MV-4-11 (cell line): ENCODE data around the gene TFDP1.

Experiments
- DNase-seq: peaks from one replicate; lab custom pipeline; 2025; lab: John Stamatoyannopoulos, UW

Gene TFDP1

DNA sequence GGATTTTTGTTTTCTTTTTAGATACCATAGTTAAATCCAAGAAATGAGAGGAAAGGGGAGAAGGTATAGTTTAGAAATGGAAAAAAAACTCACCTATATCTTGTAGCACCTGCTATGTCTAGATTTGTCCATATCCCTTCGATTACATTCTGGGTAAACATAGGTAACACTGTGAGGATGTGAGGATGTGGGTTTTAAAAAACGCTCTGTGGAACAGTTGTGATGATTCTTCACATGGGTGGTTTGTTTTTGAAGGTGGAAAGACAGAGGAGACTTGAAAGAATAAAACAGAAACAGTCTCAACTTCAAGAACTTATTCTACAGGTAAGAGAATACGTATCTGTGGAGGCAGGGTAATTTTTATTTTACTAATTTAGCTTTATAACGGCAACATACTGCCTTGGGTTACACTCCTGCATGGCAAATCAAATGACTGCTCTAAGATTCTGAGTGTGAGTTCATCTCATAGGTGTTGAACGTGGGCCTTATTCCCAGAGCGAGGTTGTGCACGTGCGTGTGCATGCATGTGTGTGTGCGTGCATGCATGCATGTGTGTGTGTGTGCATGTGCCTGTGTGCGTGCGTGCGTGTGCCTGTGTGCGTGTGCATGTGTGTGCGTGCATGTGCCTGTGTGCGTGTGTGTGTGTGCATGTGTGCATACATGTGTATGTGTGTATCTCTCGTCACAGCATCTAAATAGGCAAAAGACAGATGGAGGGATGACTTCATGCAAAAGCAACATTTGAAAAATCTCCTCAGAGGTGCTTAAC lies 49.9 kb downstream of the TFDP1 start:
- no peak for DNase-seq

DNA sequence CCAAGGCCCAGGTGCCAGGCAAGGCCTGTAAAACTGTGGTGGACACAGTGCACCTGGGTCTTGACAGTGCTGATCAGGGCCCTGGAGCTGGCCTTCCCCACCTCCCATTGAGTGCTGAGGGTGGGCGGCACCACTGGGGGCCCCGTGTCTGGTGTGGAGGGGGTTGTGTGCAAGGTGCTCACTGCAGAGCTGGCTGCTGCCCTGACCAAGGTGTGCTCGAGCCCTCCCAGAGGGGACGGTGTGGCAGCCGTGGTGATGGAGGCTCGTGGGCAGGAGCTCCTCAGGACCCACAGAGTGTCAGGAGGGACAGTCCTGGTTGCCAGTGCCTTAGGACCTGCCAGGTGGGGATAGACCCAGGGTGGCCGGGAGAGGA lies 50.5 kb downstream of the TFDP1 start:
- no peak for DNase-seq

DNA sequence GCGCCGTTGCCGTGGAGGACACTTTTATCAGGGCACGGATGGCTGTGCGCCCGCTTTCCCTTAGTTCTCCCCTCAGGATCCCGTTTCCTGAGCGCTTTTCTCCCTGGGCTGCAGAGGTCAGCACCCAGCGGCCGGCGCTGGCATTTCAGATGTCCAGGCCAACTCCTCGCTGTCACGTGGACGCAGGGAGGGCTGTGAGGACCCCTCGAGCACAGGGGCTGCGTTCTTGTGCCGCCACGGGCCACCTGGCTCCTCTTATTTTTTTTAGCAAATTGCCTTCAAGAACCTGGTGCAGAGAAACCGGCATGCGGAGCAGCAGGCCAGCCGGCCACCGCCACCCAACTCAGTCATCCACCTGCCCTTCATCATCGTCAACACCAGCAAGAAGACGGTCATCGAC lies 51.2 kb downstream of the TFDP1 start:
- no peak for DNase-seq

DNA sequence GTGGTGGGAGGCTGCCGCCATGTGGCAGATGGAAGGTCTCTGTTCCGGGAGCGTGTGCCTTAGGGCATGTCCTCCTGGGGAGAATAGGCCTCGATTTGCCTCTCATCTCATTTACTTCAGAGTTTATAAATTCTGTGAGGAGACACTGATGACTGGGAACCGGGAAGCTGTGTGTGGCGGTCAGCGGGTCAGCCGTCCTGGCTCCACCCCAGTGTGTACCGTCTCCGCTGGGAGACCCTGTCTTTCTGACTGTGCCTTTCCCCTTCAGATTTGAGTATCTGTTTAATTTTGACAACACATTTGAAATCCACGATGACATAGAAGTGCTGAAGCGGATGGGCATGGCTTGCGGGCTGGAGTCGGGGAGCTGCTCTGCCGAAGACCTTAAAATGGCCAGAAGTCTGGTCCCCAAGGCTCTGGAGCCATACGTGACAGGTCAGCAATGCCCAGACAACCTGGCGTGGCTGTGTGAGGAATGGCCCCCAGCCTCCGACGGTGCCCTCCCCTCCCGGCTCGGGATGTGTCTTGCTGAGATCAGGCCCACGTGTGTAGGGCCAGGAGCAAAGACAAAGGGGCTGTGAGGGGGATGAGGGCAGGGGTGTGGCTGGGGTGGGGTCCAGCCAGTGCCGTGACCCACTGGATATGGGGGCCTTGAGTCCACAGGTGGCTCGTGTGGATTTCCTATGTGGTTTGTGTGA lies 51.9 kb downstream of the TFDP1 start:
- DNase-seq: no peak

DNA sequence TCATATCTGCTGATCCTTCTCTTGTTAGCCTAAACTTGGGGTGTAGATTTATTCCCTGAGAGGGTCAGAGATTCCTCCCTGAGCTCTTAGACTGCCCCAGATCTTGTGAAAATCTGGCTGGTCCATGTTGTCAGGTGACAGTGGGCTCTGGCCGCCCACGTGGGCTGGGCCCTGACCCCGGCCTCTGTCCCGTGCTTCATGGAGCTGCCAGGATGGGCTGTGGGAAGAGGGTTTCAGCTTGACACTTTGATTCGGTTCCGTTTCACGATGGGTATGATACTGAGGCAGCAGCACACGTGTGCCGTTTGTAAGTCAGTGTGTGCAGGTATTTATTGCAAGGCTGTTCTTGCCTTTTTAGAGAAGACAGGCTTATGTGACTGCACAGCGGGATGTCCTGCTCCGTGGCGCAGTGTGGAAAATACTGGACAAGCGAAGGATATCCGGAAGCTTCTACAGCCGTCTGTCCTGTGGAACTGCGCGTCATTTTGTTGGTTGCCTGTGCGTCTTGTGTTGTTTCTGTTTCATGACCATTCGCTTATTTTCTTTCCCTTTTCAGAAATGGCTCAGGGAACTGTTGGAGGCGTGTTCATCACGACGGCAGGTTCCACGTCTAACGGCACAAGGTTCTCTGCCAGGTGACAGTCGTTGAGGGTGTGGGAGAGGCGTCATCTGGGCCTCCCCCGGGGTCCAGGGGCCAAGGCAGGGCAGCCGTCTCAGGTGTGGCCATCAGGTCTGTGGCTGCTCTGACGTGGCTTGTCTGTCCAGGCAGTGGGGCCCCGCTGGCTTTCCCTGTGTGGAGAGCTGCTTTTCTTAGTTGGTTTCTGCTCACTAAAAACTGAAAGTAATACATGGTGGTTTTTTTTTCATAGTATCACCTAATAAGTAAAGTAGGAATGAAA lies 53.0 kb downstream of the TFDP1 start:
- no peak for DNase-seq

DNA sequence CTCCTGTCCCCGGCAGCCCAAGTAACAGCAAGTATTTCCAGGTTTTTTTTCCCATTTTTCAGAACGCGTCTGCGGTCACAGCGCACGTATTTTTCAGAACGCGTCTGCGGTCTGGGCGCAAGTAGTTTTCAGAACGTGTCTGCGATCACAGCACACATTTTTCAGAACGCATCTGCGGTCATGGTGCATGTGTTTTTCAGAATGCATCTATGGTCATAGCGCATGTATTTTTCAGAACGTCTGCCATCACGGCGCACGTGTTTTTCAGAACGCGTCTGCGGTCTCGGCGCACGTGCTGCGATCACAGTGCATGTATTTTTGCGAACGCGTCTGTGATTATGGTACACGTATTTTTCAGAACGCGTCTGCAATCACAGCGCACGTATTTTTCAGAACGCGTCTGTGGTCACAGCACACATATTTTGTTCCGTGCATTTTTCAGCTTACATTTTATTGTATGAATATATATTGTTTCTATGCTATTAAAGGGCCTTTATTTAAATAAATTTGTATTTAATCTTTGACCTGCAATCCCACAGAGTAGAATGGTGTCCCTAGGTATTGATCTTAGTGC lies 53.7 kb downstream of the TFDP1 start:
- no peak for DNase-seq

DNA sequence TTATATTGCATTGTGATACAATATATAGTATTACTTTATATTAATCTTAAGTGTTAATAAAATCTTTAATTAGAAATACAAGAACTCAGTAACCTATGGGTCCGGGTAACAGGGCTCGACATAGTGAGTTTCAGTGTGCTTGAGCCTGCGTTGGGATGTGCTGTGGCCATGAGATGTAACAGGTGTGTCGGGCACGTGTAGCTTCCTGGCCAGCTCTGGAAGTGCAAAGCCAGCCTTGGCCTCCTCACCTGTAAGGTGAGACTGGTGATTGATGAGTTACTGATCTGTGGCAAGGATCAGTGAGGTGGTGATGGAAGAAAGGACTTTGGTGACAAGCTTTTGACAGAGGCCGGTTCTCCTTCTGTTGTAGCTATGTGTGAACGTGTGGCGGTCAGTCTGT lies 54.3 kb downstream of the TFDP1 start:
- DNase-seq: no peak

DNA sequence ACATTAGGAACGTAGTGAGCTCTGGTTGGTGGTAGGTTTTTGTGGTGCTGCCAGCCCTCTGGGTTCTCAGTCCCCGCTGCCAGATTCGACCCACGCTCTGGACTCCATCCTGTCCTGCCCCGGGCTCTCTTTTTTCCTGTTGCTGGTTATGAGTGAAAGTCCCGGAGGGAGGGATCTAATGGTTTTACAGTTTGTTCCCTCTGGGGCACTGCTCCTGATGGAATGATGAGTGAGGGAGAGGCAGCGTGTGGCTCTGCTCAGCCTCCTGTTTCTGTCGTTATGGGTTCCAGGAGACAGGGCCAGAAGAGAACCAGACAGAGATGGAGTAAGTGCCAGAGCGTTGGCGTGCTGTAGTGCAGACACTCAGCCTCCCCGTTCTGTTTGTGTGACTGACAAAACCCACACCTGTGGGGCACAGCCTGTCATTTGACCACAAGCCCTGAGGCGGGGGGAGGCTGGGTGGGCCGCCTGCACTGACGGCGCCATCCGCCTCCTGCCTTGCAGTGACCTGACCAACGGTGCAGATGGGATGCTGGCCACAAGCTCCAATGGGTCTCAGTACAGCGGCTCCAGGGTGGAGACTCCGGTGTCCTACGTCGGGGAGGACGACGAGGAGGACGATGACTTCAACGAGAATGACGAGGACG lies 55.2 kb downstream of the TFDP1 start:
- DNase-seq: no peak

DNA sequence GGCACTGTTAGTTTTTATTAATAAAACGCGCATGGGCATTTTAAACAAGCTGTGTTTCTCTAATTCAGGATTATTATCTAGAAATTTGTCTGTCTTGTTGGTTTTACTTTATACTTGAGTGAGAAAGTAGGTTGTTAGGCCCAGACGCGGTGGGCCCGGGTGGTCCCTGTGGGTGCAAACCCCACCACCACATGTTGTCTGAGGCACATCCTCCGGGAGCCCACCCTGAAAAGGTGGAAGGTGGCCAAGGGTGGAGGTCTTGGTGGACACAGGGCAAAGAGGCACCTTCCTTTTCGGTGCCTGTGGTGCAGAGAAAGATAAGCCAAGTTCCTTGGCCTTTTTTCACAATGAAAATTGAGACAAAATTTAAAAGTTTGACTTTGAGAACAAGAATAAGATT lies 56.9 kb downstream of the TFDP1 start:
- DNase-seq: no peak

DNA sequence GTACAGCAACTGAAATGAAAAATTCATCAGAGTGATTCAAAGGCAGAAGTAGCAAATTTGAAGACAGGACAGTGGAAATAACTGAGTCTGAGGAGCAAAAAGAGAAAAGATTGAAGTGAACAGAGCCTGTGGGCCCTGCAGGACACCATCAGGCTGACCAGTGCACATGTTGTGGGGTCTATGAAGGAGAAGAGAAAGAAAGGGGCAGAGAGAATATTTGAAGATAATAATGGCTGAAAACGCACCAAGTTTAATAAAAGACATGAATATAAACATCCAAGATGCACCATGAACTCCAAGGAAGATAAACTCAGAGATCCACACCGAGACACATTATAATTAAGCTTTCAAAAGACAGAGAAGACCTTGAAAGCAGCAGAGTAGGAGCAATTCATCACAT lies 58.0 kb downstream of the TFDP1 start:
- DNase-seq: no peak

DNA sequence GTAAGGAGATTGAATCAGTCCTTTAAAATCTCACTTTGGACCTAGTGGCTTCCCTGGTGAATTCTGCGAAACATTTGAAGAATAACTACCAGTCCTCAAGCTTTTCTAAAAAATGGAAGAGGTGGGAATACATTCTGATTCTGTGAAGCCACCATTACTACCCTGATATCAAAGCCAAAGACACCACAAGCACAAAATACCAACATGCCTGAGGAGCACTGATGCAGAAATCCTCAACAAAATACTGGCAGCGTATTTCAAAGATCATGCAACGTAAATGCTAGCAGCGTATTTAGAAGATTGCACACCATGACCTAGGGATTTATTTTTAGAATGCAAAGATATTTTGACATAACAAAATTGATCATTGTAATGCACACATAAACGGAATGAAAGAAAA lies 59.0 kb downstream of the TFDP1 start:
- DNase-seq: no peak

DNA sequence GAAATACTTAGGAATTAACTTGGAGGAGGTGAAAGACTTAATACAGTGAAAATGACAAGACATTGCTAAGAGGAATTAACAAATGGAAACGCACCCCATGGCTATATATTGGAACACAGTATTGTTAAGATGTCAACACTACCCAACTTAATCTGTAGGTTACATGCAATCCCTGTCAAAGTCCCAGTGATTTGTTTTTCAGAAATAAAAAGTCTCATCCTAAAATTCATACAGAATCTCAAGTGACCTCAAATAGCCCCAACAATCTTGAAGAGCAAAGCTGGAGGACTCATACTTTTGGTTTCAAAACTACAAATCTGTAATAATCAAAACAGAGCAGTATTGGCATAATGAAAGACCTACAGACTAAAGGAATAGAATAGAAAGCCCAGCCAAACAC lies 60.2 kb downstream of the TFDP1 start:
- no peak for DNase-seq

DNA sequence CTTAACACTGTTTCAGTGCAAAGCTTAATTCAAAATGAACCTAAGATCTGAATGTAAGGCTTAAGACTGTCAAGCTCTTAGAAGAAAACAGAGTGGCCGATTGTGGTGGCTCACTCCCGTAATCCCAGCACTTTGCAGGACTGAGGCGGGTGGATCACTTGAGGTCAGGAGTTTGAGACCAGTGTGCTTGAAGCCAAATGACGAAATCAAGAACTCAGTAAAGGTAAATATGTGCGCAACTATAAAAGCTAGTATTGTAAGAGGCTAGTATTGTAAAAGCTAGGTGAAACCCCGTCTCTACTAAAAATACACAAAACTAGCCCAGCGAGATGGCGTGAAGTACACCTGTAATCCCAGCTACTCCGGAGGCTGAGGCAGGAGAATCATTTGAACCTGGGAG lies 60.8 kb downstream of the TFDP1 start:
- DNase-seq: no peak

DNA sequence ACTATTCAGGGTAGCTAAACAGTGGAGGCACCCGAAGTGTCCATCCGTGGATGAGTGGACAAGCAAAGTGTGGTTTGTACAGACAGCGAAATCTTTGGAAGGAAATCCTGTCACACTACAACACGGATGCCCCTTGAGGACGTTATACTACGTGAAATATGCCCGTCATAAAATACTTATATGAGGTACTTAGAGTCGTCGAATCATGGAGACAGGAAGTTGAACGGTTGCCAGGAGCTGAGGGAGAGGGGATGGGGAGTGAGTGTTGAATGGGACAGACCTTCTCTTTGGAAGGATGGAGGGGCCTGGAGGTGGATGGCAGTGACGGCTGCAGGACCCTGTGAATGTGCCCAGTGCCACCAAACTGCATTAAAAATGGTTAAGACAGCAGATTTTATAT lies 61.8 kb downstream of the TFDP1 start:
- no peak for DNase-seq

DNA sequence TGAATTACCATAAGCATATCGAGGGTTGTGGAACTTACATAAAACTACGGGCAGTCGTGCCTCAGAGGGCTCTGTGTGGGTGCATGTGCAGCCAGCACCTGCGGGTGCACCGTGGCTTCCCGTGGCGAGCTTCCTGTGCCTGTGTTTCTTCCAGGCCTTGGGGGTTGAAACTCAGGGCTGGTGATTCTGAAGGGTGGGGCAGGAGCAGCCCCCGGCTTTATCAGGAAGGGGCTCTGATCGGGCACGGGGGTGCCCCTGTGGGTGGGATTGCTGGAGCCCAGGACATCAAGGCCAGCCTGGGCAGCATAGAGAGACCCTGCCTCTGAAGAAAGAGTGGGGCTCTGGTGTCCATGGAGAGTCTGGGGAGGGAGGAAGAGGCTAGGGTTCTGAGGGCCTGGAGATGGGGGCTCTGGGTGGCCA lies 62.4 kb downstream of the TFDP1 start:
- no peak for DNase-seq

DNA sequence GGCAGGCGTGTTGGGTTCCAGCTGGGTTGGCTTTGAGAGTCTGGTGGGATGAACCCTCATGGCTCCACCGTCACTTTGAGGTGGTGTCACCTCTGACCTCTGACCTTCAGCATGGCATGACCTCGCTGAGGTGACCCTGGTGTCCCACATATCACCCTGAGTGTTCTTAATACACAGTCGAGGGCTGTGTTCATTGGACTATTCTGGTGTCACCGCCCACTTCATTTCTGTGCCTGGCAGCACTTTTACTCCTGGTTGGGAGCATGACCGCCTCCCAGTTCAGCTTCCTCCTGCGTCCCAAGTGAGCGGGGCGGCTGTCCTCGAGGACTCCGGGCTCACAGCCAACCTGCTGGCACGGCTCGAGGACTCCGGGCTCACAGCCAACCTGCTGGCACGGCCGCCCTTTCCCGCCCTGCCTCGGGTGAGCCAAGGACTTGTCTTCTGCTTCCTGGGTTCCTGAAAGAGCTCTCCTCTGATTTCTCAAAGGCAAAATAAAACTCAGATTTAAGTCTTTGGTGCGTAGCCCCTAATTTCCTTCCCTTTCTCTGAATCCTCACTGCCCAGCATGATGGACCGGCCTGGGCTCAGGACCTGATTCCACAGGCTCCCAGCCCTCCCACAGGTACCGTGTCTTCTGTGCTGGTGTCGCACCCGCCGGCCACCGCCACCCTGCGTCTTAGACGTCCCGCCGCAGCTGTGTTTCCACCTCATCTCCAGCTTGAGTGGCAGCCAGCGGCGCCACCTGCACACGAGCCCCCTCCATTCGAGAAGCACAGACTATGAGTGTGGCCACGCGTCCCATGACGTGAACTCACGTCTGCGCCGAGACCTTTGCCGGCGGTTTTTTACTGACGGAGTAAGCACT lies 63.0 kb downstream of the TFDP1 start:
- no peak for DNase-seq

DNA sequence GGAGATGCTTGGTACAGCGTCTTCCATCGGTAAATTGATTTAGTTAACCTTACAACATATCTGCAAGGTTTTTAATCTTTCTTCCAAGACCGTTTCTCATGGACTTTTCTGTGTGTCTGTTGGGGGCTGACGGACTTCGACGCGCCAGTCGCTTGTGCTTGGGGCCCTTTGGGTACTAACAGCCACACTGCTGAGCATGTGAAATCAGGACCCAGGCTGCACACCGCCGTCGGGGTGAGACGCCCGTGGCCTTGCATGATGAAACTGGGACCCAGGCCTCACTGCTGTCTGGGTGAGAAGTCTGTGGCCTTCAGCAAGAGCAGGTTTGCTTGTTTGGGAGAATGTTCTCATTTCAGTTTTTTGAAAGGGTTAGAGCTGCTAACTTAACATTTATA lies 63.7 kb downstream of the TFDP1 start:
- DNase-seq: no peak

DNA sequence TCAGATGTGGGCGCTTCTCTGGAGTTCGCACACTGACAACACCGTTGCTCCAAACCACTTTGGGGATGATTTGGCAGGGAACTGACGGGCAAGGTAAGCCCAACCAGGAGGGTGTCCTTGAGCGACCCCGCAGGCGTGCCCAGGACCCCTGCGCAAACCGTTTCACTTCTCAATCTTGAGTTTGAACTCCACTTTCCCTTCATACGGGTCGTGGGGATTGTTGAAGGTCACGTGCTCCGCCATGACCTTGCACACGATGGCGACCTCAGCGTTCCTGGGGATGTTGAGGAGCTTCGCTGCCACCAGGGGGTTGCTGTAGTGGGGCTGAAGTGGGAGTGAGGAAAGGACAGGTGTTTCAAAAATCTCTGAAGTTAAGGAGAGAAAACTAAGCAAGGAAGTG lies 64.7 kb downstream of the TFDP1 start:
- no peak for DNase-seq

DNA sequence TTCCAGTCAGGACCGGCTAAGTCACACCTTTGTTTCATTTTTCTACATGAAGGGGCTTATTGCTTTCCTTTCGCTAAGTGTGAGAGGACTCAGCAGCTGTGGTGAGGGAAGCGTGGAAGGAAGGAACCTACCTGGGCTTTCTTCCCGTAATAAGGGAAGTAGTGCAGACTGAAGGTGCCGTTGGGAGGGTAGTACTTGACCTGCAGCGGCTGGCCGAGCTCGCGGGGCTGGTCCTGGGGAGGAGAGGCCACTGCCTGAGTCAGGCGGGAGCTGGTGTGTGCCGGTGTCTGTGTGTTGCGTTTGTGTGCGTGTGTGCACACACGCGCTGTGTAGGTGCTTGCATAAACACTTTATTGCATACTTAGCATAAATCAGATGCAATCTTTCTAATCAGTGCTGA lies 65.7 kb downstream of the TFDP1 start:
- no peak for DNase-seq

DNA sequence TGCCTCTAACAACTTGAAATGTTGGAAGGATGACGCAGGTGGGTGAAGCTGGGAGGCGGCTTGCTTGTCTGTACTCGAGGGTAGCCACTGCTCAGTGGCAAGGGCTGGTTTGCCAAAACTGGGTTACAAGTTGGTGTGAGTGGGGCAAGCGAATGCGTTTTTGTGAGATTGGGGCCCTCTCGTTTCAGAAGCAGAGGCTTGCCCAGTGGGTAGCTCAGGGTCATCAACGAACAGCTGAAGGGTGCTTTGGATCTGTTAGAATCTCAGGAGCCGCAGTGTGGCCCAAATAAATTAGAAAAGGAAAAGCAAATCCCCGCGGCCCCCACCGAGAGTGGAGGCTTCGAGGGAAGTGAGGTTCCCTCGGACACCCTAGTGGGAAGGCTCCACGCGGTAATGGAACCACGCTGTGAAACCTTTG lies 66.2 kb downstream of the TFDP1 start:
- DNase-seq: no peak
